Activated CD4-positive, alpha-beta T cell treated with anti-CD3 and anti-CD28 coated beads, Interleukin-2, amount 50 U/mL, for 4 hours (primary cell): Measurements from ENCODE around the gene GRIK5.

Experiments used
- DNase-seq, 2 experiments: peaks; one replicate each; pipeline ENCODE4 v3.0.0-alpha.2; 2020

Gene GRIK5

DNA sequence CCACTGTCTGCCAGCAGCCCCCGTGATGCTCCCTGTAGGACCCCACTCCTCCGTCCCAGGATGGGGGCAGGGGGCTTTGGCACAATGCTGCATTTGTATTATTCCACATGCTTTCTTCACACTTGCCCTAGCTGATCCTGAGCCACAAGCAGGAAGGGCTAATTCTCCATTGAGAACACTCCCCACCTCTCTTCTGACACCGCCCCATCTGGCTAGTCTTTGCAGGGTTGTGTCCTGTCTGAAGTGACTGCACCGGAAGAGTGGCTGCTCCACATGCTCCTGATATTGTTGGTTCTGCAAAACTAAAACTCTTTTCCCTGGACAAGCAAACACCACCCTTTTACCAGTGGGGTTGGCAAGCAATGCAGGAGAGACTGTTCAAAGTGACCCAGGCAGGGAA, 23.9 kb upstream of the GRIK5 start:
- DNase-seq: no peak

DNA sequence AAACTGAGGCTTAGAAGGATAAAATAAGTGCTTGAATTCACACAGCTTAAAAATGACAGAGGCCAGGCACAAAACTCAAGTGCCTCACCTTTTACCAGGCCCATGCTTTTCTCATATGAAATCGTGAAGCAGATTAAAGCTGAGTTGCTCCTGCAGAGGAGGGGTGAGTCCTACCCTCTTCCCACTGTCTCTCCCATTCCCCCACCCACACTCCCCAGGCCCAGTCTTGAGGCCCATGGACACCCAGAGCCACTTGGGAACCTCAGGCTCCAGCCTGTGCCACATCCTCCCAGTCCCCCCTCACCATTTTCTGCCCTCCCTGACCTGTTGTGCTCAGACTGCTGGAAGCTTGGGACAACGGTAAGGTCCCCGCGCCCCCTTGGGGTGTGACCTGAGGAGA, 23.5 kb upstream of the GRIK5 start:
- no peak for DNase-seq

DNA sequence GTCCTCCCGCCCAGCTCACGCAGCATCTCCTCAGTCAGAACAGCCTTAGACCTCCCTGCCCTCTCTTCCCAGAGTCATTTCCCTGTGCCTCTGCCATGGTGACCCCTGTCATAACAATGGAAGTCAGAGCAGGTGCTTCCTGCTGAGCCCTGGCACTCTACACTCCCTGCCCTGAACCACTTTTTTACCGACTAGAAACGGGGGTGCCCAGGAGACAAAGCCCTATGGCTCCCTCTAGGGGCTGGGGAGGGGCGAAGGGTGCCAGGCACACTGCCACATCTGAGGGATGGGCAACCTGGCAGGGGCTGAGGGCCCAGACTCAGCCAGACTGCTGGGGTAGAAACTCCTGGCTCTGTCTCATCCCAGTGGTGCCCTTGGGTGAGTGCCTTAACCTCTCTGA, 22.3 kb upstream of the GRIK5 start:
- DNase-seq: peak; percentile 12 to 19

DNA sequence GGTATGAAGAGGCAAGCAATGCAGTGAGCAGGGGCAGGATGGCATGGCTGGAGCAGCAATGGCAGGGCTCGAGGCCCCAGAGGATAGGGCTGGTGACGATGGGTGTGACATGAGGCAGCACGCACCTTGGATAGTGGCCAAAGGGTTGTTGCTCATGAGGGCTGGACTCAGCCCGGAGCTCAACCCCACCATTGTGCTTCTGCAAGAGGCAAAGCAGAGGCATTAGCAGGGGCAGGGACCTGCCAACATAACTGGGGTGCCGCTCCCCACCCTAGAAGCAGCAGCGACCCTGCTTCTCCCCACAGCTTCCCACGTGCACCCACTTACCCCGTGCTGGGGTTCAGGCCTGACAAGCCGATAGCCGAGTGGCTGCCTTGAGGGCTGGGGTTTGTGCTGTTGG, 21.7 kb upstream of the GRIK5 start:
- DNase-seq: no peak

DNA sequence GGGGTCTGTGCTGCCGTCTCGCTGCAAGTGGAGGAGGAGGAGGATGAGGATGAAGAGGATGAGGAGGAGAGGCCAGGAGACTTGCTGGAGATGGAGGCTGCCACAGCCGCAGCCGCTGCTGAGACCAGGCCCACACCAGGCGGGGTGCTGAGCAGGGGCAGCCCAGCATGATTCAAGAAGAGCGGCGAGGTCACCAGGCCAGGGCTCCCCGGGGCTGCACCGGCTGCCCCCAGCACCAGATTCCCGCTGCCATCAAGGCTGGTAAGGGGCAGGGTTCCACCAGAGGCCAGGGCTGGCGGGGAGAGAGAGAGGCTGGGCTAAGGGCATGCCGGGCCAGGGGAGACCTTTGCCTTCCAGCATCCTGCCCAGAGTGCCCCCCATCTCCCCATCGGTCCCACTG, 21.3 kb upstream of the GRIK5 start:
- no peak for DNase-seq

DNA sequence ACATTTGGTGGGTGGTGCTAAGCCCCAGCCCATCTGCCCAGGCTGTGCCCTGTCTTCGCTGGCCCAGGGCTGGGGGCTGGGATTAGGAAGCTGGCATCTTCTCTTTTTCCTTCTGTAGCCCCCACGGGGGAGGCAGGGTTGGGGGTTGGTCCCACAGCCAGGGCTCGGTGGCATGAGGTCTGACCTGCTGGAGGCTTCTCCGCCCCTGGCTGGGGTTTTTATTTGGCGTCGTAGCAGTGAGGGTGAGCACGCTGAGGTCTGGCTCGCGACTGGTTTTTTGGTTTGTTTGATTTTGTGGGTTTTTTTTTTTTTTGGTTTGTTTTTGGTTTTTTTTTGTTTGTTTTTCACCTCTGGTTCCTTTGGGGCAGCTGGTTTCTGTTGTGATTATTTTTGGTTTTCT, 20.7 kb upstream of the GRIK5 start:
- no peak for DNase-seq

DNA sequence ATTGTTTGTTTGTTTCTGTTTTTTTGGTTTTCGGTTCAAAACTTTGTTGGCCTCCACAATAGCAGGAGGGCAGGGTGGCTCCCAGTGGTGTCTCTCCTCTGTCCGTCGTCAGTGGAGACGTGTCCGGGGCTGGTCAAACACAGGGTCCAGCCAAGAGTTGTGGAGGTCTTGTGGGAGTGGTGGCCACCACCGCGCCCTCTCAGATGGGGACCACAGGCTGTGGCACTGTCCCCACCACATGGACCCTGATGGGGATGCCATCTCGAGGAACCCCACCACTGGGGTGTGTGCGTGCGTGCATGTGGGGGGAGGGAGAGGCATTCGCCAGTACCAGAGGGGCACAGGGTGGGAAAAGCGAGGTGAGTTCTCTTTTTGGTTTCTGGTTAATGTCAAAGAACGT, 19.8 kb upstream of the GRIK5 start:
- no peak for DNase-seq

DNA sequence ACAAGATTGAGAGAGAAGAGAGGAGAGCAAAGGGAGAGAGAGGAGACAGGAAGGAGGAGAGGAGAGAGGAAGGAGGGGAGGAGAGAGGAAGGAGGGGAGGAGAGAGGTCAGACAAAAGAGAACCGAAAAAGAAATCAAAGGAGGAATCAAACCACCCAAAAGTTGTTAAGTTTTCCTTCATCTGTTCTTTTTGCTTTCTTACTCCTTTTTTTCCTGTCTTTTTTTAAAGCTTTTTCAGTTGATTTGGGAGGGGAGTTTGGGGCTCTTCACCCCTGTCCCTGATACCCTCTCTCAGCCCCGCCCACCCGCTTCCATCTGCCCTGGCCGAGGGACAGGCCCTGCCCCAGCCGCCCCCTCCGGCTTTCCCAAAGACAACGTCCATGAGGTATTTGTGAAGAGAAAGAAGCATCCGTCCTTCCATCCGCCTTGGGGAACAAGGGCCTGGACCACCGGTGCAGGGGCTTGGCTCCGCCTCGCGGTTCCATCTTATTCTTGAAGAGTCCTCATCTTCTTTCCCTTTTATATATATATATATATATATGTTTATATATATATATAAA, 19.3 kb upstream of the GRIK5 start:
- DNase-seq: no peak

DNA sequence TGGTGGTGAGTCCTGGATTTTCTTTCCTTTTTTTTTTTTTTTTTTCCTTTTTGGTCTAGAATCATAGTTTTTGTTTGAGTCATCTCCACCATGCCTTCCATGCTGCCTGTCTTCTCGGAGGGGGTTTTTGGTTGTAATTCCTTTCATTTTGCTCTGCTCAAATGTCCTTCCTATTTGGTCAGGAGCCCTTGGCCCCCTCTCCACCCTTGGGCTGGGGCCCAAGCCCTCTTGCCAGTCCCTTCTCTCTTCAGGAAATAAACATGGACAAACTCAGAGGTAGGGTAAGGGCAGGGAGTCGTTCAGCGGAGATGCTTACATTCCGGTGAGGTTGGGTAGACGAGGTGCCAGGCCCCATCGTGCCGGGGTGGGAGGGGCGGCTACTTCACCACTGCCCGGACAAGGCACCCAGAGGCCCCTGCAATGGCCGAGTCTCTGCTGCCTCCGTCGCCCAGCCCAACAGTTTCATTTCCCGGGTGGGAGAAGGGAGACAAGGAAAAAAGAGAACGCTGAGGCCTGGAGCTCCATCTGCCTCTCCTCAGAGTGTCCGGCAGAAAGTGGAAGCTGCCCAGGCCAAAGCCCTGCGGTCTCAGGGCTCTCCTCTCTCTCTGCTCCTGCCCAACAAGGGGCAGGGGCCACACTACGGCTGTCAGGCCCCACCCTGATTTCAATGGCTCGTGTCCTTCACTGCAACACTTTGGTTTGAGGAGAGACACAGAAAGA, 18.6 kb upstream of the GRIK5 start:
- DNase-seq: no peak

DNA sequence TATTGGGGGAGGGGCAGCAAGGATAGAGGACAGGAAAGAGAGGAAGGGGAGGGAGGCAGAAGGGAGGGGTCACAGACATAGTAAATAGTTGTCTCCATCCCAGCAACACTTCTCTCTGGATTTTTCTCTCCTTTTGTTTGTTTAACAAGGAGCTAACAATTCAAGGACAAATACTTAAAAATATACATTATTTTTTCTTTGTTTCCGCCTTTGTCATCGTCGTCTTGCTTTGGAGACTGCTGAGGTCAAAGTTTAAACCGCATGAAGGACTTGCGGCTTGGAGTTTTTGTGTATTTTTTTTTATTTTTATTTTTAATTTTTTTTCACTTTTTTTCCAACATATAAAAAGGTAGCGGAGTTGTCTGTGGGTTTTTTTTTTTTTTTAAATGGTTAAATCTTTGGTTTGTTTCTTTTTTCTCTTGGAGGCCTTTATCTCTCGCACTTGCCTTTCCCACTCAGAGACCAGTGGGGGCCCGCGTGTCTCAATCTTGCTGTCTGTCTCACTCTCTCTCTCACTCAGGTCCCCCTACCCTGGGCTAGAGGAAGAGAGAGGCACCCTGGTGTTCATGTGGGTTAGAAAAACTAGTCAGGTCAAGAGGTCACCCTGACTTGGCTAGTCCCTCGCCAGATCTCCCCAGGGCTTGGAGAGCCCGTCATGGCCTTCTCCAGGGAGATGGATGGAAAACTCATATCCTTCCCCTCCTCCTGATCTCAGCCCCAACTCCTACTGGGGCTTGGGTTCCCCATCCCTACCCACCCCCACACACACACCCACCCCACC, 17.0 kb upstream of the GRIK5 start:
- no peak for DNase-seq

DNA sequence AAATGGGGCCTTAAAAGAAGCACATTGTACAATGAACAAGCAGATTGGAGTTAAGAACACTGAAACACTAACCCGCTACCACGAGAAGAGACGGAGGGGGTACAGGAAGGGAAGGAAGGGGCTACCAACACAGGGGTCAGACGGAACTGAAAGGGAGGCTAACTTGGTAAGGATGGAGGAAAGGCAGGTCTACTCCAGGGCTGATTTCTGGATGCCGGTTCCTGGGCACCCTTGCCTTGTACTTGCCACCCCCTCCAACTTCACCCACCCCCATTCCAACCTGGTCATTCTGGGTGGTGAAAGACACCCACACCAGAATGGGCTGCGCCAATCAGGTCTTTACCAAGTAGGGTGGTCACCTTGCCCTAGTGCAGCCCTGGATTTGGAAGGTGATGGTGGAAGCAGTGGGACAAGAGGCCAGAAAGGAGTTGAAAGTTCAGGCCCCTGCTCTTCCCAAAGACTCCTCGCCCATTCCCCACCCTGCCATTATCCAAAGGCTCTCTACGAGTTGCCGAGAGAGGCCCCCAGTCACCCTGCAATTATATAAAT, 16.3 kb upstream of the GRIK5 start:
- DNase-seq: no peak

DNA sequence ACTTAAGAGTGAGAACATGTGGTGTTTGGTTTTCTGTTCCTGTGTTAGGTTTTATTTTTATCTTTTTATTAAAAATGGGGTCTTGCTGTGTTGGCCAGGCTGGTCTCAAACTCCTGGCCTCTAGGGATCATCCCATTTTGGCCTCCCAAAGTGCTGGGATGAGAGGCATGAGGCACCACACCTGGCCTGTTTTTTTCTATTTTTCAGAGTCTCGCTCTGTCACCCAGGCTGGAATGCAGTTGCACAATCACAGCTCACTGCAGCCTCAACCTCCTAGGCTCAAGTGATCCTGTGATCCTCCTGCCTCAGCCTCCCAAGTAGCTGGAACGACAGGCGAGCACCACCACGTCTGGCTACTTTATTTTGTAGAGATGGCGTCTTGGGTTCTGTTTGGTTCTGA, 13.5 kb upstream of the GRIK5 start:
- no peak for DNase-seq

DNA sequence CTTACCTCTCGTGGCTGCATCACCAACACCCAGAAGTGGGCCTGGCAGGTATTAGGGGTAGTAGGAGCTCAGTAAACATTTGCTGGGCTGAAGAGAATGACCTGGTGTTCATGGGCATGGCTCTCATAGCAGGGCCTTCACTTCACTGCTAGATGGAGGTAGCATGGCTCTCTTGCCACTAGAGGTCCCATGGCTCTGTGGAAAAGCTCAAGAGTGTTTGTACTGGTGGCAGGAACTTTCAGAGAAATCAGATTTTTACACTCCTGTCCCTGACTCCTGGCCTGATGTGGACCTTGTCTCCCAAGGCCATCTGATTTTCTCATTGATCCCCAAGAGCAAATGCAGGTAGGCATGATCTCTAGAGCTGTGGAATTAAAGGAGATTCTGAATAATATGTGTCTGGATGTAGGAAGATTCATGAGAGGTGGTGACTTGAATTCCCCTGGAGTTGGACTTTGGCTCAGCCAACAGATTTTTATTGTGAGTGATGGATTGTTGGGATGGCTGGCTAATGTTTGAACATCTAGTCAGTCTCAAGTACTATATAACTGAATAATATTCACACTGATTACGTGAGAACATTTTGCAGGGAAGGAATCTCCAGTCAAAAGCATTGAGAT, 11.7 kb upstream of the GRIK5 start:
- no peak for DNase-seq

DNA sequence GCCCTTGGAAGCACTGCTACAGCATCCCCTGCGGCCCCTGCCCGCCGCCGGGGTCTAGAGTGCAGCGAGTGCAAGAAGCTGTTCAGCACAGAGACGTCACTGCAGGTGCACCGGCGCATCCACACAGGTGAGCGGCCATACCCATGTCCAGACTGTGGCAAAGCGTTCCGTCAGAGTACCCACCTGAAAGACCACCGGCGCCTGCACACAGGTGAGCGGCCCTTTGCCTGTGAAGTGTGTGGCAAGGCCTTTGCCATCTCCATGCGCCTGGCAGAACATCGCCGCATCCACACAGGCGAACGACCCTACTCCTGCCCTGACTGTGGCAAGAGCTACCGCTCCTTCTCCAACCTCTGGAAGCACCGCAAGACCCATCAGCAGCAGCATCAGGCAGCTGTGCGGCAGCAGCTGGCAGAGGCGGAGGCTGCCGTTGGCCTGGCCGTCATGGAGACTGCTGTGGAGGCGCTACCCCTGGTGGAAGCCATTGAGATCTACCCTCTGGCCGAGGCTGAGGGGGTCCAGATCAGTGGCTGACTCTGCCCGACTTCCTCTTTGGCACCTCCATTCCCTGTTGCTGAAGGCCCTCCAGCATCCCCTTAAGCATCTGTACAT, 10.9 kb upstream of the GRIK5 start:
- no peak for DNase-seq

DNA sequence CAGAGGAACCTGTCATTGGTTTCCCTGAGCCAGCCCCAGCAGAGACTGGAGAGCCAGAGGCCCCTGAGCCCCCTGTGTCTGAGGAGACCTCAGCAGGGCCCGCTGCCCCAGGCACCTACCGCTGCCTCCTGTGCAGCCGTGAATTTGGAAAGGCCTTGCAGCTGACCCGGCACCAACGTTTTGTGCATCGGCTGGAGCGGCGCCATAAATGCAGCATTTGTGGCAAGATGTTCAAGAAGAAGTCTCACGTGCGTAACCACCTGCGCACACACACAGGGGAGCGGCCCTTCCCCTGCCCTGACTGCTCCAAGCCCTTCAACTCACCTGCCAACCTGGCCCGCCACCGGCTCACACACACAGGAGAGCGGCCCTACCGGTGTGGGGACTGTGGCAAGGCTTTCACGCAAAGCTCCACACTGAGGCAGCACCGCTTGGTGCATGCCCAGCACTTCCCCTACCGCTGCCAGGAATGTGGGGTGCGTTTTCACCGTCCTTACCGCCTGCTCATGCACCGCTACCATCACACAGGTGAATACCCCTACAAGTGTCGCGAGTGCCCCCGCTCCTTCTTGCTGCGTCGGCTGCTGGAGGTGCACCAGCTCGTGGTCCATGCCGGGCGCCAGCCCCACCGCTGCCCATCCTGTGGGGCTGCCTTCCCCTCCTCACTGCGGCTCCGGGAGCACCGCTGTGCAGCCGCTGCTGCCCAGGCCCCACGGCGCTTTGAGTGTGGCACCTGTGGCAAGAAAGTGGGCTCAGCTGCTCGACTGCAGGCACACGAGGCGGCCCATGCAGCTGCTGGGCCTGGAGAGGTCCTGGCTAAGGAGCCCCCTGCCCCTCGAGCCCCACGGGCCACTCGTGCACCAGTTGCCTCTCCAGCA, 10.1 kb upstream of the GRIK5 start:
- no peak for DNase-seq

DNA sequence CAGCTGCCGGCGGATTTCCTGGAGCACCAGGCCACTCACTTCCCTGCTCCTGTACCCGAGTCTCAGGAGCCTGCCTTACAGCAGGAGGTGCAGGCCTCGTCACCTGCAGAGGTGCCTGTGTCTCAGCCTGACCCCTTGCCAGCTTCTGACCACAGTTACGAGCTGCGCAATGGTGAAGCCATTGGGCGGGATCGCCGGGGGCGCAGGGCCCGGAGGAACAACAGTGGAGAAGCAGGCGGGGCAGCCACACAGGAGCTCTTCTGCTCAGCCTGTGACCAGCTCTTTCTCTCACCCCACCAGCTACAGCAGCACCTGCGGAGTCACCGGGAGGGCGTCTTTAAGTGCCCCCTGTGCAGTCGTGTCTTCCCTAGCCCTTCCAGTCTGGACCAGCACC, 9.3 kb upstream of the GRIK5 start:
- no peak for DNase-seq

DNA sequence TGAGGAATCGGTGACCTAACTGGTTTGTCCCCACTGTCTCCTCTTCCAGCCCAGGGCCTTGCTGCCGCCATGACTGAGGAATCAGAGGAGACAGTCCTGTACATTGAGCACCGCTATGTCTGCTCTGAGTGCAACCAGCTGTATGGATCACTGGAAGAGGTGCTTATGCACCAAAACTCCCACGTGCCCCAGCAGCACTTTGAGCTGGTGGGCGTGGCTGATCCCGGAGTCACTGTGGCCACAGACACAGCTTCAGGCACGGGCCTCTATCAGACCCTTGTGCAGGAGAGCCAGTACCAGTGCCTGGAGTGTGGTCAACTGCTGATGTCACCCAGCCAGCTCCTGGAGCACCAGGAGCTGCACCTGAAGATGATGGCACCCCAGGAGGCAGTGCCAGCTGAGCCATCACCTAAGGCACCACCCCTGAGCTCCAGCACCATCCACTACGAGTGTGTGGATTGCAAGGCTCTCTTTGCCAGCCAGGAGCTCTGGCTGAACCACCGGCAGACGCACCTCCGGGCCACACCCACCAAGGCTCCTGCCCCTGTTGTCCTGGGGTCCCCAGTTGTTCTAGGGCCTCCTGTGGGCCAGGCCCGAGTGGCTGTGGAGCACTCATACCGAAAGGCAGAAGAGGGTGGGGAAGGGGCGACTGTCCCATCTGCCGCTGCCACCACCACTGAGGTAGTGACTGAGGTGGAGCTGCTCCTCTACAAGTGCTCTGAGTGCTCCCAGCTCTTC, 8.7 kb upstream of the GRIK5 start:
- DNase-seq: no peak

DNA sequence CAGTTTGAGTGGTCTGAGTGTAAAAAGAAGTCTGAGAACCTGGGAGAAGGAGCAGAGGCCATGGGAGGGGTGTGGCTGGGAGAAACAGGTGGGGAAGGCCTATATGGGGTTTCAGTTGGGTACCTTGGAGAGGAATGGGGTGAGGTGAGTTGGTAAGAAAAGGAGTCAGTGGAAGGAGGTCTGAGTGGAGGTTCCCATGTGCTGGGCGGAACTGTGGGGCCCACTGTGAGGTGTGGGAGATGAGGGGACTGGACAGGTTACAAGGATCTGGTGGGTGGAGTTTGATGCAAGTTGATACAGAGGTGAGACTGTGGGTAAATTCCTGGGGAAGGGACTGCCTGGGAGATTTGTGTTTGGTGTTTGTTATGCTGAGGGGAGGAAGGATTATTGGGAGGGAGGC, 8.1 kb upstream of the GRIK5 start:
- no peak for DNase-seq

DNA sequence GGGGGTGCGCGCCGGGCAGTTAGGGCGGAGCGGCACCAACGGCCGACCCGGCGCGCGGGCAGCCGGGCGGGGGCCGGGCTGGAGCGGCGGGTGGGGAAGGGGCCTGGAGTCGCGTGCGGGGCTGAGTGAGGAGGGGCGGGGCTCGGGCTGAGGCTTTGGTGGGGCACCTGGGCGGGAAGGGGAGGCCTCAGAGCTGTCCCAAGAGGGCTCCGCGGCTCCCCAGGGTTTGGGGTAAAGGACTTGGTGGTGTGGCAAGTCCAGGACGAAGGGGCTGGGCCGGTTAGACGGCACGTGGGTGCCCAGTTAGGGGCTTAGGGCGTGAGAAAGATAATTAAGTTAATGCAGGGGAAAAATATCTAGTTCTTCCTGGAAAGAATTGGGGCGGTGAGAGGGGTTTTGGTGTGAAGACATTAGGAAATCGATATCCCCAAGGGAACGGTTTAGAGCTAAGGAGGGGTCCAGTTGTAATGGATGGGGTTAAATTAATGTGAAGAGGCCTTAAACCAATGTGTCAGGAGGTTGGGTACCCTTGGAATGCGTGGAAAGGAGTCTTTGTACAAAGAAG, 6.5 kb upstream of the GRIK5 start:
- peak; percentile 35 to 37 for DNase-seq

DNA sequence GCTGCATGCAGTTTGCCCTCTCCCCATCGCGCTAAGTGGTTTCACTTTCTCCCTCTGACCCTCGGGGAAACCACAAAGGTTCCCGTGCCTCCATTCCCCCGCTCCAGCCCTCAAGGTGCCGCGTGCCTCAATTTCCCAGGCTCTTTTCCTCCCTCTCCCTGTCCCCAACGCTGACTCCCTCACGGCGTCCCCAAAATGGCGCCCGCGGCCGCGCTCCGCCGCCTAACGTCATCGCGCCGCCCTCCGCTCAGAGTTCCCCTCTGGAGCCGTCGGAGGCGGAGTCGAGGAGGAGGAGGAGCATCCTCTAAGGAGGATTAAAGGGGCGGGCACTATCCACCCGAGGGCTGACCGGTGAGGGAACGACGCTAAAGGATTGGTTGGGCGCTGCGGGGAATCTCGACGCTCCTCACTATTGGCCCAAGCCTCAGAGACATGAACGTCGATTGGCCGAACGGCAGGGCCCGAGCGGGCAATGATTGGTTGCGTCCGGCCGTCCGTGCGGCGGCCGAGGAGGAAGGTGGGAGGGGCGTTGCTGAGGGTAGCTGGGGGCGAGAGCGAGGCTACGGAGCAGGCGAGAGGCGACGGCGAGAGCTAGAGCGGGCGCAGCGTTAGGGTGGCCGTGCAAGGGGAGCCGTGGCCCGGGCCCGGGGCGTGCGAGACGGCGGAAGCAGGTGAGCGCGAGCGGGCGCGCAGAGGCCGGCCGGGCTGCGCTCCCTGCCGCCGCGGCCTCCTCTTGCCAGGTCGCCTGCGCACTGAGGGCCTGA, 5.8 kb upstream of the GRIK5 start, which contains the start of gene ZNF574:
TSS of gene ZNF574 (plus strand) at position 551 of the 764 bp plus-strand sequence. CDS start 2,441 bp downstream, outside the sequence.
- peak; percentile 97 to 98 for DNase-seq
